Frontal cortex (tissue), 4 donors: ENCODE results near the gene UHMK1. TPM values are rescaled to one million over a fixed set of nuclear protein-coding genes. Genes with fewer than 3 reads are reported as not detected.

Source experiments
- DNase-seq, 2 donors: peaks; one replicate each; pipeline ENCODE4 v3.0.0; 2012; ENCODE audit warnings: low spot score in 2 of 2
- FAIRE-seq: peaks from 2 replicates; lab custom pipeline; 2012; peaks lifted over from hg19 to GRCh38; lab: Jason Lieb, UNC
- total RNA-seq: library from RNA; depleted of rRNA; stranded (reverse); fragments of >200 nt; gene quantifications from one replicate; pipeline ENCODE4 v1.2.3, GENCODE V29; 2014
- donor health status: control.
- donor health status: control.
- donor health status: control.

Gene UHMK1
- total RNA-seq, 1 donor from 2014 or later = 38.3 TPM

DNA sequence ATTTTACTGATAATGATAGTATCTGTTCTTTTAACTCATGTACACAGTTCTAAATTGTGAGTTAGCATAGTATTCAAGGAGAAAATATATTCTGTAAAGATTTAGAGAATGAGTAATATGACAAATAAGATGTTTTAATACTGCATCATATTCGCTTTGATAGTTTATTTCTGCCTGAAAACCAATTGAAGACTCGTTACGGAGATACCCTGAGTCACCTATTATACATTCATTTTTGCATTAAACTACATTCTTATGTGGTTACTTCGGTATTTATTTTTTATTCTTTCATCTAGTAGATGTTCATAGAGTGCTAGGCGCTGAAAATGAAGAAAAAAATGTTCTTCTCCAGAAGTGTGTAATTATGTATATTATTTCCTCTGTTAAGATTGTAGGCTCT is 5.3 kb downstream of the UHMK1 start:
- no peak for FAIRE-seq
- DNase-seq = no peak

DNA sequence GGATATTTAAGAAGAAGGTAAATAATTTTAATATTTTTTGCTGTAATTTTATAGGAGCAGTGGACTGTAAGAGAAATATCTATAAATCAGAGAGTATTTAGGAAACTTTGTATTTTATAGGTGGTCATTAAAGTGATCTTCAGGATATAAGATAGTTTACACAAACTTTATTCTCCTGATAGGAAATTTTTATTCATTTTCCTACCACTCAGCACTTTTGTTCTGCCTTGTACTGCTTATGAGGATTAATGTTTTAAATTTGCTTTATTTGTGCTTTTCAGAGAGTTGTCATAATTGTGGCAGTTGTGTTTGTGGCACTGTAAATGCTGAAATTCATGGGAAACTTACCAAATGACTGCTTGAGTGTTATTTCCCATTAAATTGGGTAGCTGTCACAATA is 29.7 kb downstream of the UHMK1 start:
- DNase-seq (no peak), FAIRE-seq (no peak)

DNA sequence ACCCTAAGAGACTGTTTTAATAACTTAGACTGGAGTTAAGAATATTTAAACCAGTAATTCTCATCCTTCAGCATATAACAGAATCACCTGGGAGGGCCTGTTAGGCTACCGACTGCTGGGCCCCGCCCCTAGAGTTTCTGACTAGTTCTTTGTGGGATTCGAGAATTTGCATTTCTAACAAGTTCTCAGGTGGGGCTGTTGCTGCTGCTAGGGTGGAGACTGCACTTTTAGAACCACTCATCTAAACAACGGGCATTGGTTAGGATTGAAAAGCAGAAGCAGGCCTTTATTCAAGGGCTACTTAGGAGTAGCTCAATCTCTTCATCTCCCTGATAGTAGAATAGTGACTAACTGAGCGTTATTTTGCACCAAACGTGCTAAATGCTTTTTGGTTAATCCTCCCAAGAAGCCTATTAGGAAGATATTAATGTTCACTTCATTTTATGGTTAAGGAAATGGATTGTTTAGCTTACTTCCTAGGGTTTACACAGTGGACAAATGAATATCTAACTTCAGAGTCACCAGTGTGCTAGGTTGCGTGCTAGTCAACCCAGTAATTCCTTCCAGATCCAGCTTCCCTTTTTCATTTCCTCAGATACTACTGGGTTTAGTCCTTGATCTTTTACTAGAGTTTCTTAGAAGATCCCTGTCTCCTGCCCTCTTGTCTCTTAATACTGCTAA is 32.8 kb downstream of the UHMK1 start:
- FAIRE-seq = no peak

DNA sequence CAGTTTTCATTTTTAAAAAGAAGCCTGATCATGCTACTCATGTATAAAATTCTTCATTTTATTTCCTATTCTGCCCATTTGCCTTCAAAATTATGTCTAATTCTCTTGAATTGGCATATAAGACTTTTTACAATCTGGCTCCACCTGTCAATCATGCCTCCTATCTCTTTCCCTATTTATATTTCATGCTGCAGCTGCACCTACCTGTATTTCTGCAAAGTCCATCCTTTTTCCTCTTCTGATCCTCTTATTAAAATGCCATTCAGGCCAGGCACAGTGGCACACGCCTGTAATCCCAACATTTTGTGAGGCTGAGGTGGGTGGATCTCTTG is 33.3 kb downstream of the UHMK1 start:
- FAIRE-seq = no peak
- no peak for DNase-seq

More for the DNA sequence above, 32.8 kb downstream of the UHMK1 start:
- DNase-seq = no peak

DNA sequence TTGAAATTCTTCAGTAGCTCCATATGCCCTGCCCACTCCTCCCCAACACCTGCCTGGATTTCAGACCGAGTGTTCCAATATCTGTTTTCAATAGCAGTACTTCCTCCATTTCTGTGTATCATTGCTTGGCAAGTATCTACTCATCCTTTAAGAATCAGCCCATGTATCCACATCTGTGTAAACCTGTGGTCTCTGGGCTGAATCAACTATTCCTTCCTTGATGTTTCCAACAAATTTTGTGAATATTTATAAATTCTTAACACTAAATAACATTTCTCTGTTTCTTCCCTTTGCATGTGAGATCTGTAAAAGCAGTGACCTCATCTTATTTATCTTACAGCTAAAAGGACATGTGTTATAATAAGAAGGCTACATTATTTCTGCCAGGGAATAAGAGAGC is 37.9 kb downstream of the UHMK1 start:
- no peak for FAIRE-seq

DNA sequence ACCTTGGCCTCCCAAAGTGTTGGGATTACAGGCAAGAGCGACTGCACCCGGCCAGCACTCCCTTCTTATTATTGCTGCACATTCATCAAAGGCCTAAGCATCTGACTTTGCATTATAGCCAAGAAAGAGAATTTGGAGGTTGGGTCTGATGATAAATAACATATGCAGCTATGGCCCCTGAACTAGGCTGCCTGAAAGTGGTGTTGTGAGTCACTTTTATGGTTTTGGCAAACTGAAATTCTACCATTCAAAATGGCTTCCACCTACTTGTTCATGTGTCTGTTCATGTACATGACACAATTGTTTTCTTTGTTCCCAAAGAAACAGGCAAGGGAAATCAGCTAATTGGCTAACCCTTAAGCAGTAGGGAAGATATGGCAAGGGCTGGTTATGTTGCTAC is 38.9 kb downstream of the UHMK1 start:
- FAIRE-seq (no peak), DNase-seq (no peak)

More for the DNA sequence above, 37.9 kb downstream of the UHMK1 start:
- no peak for DNase-seq

DNA sequence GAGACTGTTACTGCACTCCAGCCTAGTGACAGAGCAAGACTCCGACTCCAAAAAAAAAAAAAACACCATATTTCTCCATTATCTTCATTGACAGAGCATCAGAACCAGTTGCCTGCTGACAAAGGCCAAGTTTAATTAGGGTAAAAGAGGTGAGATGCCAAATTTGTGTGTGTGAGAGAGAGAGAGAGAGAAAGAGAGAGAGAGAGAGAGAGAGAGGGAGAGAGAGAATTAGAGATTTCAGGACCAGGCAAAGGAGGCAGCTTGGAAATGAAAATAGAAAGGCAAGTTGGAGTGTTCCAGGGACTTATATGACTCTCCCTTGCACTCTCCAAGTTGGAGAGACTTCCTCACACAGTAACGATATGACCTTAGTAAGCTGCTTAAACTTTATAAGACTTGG is 39.6 kb downstream of the UHMK1 start:
- FAIRE-seq (no peak), DNase-seq (no peak)

DNA sequence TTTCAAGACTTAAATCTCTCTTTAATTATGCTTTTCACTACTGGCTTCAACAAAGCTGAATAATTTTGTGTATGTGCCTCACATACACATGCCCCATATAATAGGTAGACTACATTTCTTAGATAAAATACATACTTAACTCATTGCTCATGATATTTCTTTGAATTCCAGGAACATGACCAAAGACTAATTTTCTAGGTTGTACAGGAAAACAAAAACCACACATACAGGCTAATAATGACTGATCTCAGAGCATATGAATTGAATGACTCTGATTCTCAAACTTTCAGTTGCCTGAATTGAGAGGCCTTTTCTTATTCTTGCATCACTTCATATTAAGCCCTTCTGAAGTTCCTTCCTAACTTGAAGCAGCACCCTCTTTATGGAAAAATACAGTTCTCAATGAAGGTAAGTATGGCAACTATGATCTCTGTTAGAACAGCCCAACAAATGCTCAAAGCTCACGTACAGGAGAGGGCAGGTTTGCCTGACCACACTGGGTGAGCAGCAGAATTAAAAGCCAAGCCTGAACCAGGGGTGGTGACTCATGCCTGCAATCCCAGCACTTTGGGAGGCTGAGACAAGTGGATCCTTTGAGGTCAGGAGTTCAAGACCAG is 41.3 kb downstream of the UHMK1 start:
- no peak for FAIRE-seq
- DNase-seq = no peak

DNA sequence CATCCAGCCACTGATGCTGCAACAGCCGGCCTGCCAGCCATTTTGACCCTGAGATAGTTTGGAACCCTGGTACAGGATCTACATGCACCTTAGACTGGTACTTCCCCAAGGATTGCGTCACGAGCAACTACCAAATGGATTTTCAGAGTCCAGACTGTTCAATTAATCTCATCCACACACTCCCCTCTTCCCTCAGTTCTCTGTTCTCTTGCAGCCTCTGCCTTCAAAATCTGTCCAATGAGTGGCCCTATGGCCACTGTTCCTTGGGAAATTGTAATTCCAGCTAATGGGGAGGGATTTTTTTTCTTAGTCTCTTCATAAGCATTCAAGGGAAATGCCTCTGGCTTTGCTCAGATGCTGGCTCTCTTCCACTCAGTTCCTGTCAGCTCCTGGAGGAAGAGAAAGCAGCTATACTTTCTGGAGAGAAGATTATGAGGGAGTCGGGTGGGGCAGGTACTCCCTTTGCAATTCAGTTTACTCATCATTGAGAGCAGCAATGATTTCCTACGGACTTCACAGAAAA is 44.1 kb downstream of the UHMK1 start:
- no peak for DNase-seq
- no peak for FAIRE-seq

DNA sequence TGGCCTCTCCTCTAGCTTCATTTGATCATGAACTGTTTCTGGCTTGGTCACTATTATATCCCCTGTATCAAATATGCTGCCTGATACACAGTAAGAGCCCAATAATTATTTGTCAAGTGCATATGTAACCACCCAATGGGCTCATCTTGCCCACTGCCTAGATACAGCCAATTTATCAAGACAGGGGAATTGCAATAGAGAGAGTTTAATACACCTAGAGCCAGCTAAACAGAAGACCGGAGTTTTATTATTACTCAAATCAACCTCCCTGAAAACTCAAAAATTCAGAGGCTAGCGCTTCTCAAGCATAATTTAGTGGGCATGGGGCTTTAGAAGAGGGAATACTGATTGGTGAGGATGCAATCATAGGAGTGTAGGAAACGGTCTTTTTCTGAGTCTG is 45.6 kb downstream of the UHMK1 start:
- DNase-seq = no peak

DNA sequence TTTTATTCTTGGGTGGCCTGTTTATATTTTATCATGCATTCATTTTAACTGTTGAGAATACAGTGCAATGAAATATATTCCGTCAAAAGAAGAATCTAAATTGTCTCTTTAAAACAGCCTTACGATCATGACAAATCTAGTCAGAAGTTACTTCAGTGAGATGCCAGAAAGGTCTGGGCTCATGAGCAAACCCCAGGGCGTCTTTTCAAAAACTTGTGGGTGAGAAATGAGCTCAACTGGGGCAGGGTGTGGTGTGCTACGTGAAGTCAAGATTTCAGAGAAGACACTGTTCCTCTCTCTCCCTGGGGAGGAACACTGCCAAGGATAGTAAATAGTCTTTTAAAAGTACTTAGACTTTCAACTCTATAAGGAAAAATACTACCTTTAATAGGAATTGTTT is 50.6 kb downstream of the UHMK1 start:
- DNase-seq (no peak), FAIRE-seq (no peak)

More for the DNA sequence above, 45.6 kb downstream of the UHMK1 start:
- no peak for FAIRE-seq

DNA sequence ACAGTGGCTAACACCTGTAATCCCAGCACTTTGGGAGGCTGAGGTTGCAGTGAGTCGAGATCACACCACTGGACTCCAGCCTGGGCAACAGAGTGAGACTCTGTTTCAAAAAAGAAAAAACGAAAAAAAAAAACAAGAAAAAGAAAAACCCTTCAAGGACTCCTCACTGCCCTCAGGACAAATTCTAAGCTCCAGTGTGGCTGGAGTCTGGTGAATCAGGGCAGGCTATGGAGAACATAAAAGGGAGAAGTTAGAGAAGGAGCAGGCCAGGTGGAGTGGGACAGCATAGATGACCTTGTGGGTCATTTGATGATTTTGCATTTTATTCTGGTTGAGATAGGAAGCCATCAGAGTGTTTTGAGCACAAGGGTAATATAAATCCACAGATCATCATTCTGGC is 51.4 kb downstream of the UHMK1 start:
- FAIRE-seq = no peak

DNA sequence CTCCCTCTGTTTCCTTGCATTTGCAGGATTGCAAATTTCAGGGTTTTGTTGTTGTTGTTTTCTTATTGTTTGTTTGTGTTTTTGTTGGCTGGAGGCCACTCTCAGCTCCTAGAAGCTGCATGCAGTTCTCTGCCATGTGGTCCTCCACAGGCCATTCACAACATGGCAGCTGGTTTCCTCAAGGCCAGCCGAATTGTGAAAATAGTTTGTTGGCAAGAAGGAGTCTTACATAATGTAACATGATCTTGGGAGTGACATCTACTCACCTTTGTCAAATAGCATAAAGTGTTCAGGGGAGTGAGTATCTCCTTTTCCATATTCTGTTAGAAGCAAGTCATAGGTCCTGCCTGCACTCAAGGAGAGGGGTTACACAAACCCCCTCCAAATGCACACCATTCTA is 53.3 kb downstream of the UHMK1 start:
- FAIRE-seq (no peak), DNase-seq (no peak)

More for the DNA sequence above, 51.4 kb downstream of the UHMK1 start:
- DNase-seq = no peak

DNA sequence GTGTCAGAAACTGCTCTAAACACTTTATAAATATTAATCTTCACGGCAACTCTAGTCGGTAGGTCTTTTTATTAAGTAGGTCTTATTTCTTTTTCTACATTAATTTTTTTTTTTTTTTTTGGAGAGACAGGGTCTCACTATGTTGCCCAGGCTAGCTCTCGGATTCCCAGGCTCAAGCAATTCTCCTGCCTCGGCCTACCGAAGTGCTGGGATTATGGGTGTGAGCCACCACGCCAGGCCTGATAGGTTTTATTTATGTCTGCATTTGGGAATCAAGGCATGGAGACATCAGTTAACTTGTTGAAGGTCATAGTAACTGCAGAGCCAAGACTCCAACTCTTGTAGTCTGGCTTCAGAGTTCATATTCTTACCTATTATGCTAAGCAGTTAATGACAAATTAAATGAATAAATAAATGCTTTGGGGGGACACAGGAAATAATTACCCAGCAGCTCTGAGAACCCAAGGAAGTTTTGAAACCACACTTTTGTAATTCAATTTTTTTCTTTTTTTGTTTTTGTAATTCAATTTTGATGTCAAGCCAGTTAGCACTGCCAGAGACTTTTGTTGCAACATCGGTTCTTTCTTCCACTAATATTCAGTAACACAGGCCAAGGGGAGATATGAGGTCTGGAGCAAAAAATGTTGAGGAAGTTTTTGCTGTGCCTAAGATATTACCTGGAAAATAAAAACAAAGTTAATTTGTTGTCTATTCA is 54.5 kb downstream of the UHMK1 start:
- DNase-seq = no peak
- FAIRE-seq = no peak

DNA sequence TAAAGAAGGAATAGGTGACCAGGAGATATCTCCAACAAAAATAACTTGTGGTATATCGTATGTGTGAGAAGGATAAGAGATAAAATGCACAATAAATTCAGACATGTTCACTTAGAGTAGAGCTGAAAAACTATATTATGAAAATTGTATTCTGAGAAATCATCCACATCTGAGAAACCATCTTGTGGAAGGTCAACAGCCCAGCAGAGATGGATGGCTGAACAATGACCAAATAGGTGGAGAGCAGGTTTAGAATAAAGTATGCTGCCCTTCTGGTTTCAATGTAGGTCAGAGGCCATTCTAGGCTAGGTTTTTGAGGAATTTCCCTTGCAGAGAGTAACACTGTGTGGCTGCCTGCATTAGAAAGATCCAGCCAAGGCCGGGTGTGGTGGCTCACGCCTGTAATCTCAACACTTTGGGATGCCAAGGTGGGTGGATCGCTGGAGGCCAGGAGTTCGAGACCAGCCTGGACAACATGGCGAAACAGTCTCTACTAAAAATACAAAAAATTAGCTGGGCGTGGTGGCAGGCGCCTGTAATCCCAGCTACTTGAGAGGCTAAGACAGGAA is 55.1 kb downstream of the UHMK1 start:
- FAIRE-seq = no peak

DNA sequence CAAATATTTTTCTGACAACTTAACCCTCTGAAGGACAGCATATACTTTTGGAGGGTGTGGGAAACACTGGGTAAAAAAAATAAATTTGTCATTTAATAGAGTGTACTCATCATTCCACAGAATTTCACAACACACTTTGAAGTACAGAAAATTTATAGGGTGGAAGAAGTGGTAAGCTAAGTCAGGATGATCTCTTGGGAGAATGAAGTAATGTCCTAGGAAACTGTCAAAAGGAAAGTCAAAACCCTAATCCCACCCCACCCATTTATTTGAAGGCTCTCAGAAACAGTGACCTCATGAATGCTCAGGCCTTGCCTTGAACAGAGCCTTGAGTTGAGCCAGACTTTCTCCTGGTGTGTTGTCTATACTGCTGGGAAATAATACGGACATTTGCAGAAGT is 56.6 kb downstream of the UHMK1 start:
- FAIRE-seq (no peak), DNase-seq (no peak)

More for the DNA sequence above, 55.1 kb downstream of the UHMK1 start:
- no peak for DNase-seq

DNA sequence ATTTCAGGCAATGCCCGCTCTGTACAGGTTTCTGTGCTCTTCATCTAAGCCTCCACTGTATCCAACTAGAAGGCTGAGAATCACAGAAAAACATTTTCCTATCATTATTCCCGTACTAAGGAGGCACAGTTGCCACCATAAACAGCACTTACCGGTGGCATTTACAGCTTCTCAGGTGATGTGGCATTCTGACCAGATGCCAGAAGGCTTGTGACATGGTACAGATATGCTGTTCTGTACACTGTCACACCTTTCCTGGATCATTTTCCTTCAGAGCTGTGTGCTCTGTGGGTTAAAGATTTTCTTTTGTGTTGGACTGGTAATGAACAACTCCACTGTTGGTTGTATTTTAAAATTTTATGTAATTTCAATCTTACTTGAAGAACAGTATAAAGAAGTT is 59.9 kb downstream of the UHMK1 start:
- DNase-seq (no peak), FAIRE-seq (no peak)

DNA sequence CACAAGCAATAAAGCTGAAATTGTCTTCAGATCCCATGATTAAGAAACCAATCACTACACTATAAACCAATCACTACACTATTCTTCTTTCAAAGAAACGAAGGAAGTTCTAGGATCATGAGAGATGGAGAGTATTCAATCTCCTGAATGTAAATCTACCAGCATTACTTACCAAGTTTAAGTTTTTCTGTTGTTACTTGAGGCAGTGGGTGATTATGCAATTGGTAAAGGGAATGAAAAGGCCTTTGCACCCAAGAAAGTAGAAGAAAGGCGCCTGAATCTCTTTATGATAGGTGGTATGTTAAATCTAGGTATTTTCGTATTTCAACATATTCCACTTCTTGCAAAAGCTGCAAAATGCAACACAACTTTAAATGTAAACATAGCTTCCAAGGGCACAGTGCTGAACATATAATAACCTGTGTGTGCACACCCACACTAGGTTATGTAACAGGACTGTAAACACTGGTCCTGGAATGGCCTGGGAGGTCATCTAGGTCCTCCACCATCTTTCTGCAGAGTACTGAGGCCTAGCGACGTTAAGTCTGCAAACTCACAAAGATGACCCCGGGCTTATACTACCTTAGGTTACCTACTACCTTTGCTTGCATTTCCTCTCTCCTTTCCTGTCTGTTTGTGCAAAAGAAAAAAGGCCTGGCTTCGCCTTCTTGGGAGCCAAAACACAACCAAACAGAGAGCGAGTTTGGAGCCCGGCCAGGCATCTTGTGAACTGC is 62.9 kb downstream of the UHMK1 start:
- DNase-seq (no peak), FAIRE-seq (no peak)

DNA sequence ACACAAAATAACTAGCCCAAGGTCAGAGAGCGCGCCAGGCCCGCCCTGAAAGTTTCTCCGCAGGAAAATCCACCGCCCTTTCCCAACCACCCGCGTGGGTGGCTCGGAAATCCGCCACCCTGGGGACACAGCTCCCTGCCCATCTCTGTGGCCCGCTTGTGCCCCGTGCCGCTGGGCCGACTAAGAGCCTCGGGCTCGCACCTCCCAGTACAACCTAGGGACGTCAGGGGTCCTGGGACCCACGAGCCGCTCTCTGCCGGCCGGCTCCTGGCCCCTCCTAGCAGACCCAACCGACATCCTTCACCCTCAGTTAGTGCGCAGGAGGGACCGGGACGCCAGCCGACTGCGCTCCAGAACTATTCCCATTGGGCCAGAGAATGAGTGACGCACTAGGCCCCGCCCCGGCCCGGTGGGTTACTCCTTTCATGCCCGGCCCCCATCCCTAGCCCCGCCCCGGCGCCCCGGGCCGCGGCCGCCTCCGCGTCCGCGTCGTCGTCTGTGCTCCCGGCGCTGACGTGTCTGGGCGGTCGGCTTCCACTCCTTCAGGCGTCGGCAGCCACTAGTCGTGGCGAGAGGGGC is 63.5 kb downstream of the UHMK1 start:
- DNase-seq (peak; percentile 91 to 92), FAIRE-seq (no peak)
